Ureter (tissue), 1 donor: ENCODE results near the gene STRN. TPM values are rescaled to one million over a fixed set of nuclear protein-coding genes. Genes with fewer than 3 reads are reported as not detected.
"Not testable (repeated sequence)": the region's sequence is repeated elsewhere in the genome, so short reads cannot be mapped to it uniquely, and the experiment has no call there.

Experiments used
- DNase-seq: peaks from one replicate; pipeline ENCODE4 v3.0.0-alpha.2; 2020; ENCODE audit warnings: low spot score
- total RNA-seq: library from RNA; stranded (reverse); gene quantifications from one replicate; pipeline ENCODE4 v1.2.4, GENCODE V29; 2023
- donor health status: DM: yes; HTN: yes; CAD: no.

The STRN gene, protein sequence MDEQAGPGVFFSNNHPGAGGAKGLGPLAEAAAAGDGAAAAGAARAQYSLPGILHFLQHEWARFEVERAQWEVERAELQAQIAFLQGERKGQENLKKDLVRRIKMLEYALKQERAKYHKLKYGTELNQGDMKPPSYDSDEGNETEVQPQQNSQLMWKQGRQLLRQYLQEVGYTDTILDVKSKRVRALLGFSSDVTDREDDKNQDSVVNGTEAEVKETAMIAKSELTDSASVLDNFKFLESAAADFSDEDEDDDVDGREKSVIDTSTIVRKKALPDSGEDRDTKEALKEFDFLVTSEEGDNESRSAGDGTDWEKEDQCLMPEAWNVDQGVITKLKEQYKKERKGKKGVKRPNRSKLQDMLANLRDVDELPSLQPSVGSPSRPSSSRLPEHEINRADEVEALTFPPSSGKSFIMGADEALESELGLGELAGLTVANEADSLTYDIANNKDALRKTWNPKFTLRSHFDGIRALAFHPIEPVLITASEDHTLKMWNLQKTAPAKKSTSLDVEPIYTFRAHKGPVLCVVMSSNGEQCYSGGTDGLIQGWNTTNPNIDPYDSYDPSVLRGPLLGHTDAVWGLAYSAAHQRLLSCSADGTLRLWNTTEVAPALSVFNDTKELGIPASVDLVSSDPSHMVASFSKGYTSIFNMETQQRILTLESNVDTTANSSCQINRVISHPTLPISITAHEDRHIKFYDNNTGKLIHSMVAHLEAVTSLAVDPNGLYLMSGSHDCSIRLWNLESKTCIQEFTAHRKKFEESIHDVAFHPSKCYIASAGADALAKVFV
- total RNA-seq = 26.7 TPM

DNA sequence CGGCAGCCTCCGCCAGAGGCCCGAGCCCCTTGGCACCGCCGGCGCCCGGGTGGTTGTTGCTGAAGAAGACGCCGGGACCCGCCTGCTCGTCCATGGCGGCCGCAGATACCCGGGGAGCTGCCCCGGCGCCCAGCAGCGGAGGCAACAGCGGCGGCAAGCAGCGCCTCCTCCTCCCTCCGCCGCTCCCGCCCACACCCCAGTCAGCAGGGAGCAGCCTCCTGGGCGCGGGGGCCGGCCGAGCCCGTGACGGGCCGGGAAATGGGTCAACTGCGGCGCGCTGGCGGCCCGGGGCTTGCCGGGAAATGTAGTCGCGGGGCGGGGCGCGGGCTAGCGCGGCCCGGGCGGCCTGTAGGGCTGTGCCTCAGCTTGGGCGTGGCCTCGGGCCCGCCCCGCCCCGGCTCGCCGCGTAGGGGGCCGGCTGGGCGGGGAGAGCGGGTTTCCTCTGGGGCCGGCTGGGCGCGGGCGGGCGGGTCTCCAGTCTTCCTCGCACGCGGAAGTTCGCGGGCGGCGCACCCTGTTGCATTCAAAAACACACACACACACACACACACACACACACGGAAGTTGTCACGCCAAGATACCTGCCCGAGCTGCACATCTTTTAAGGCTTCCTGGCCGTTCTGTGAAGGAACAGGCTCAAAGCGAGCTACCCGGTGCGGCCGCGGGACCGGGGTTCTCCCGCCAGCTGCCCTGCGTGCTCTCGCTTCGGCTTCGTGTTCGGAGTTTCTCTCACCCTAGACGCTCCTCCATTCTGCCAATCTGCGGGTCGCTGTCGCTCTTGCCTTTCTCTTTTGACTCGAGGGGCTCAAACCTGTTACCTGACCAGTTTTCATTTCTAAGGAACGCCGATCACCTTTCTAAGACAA, at the start of gene STRN:
STRN (minus strand) TSS at position 167 of the 866 bp plus-strand sequence; CDS start at position 94, 73 bp downstream.
- peak; percentile 97 for DNase-seq

- no peak for DNase-seq
Observed at GRCh38 chr2:37013315-37013641, 46.9 kb upstream of the STRN start.

- no peak for DNase-seq
Observed at GRCh38 chr2:37011130-37011529, 44.8 kb upstream of the STRN start.

DNA sequence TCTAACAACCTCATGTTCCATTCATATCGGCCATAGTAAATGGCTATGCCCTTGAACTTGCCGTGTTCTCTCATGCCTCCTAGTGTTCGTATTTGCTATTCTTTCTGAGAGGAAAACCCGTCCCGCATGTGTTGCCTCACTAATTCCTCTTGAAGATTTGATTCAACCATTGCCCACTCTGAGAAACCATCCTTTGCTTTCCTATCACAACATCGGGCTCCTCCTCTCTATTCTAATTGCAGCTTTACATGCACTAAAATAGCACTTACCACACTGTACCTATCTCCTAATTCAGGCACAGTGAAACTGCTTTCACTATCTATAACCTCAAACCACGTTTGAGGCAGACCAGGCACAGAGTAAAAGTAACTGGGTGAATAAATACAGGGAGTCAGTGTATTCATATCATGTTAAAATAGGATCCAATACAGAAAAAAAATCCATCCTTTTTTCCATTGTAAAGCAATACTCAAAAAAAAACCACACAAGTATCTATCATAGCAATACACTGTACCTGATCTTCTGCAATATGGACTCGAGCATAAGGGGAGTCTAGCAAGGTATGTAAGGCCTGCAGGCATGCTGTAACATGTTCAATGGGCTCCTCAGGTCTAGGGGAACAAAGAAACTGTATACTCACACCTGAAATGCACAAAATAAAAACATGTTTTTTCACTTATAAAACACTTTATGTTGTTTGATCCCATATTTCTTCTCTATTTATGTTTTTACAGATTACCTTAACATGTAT, 39.0 kb upstream of the STRN start:
- no peak for DNase-seq

GRCh38 chr2:37000988-37001556, 34.7 kb upstream of the STRN start:
- no peak for DNase-seq

DNA sequence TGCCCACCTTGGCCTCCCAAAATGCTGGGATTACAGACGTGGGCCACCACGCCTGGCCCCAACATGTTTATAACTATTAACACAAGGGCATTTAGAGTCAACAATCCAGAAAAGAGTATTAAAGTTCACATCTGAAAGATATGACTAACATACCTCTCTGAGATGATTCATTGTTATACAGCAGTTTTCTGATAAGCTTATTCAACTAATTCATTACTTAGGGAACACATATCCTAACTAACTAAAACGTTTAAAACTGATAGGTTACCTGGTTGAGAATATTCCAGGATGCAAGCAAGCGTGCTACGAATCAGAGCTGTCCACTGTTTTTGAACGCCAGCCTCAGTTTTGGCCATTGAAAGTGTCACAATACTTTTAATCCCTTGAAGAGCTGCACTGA, 34.0 kb upstream of the STRN start:
- DNase-seq = no peak

GRCh38 chr2:36999416-36999815, 33.1 kb upstream of the STRN start:
- DNase-seq = not testable (repeated sequence)

- DNase-seq = no peak
Observed at GRCh38 chr2:36993841-36994620, 27.7 kb upstream of the STRN start.

DNA sequence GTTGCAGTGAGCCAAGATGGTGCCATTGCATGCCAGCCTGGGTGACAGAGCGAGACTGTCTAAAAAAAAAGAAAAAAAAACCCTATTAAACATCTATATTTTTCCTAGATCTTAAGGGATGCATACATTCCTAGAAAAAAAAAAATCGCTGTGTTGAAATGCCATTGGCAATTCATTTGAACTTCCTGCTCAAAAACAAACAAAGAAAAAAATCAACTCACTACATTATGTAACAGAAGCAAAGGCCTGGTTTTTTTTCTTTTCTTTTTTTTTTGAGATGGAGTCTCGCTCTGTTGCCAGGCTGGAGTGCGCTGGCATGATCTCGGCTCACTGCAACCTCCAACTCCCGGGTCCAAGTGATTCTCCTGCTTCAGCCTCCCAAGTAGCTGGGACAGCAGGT, 21.7 kb upstream of the STRN start:
- no peak for DNase-seq

- DNase-seq = no peak
Observed at GRCh38 chr2:36982467-36982866, 16.1 kb upstream of the STRN start.

- no peak for DNase-seq
Observed at GRCh38 chr2:36981911-36982310, 15.6 kb upstream of the STRN start.

- DNase-seq = not testable (repeated sequence)
Observed at GRCh38 chr2:36979007-36979406, 12.7 kb upstream of the STRN start.

DNA sequence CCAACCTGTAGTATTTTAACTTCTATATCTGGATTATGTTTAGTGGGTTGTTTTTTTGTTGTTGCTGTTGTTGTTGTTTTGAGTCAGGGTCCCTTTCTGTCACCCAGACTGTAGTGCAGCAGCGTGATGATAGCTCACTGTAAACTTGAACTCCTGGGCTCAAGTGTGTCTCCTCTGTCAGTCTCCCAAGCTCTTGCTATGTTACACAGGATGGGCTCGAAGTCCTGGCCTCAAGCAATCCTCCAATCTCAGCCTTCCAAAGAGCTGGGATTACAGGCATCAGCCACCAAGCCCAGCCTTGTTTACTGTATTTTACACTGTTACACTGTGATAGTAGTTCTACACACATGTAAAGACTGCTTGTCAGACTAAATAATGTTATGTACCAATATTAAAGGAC, 9.7 kb upstream of the STRN start:
- no peak for DNase-seq

DNA sequence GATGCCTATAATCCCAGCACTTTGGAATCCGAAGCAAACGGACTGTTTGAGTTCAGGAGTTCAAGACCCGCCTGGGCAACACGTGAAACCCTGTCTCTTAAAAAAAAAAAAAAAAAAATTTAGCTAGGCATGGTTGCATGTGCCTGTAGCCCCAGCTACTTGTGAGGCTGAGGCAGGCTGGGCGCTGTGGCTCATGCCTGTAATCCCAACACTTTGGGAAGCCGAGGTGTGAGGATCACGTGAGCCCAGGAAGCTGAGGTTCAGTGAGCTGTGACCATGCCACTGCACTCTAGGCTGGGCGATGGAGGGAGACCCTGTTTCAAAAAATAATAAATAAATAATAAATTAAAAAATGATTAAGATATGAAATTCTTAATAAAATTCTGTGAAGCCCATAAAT, 9.0 kb upstream of the STRN start:
- no peak for DNase-seq

- DNase-seq = no peak
Observed at GRCh38 chr2:36973320-36973719, 7.0 kb upstream of the STRN start.

GRCh38 chr2:36971990-36972389, 5.7 kb upstream of the STRN start:
- DNase-seq = no peak

DNA sequence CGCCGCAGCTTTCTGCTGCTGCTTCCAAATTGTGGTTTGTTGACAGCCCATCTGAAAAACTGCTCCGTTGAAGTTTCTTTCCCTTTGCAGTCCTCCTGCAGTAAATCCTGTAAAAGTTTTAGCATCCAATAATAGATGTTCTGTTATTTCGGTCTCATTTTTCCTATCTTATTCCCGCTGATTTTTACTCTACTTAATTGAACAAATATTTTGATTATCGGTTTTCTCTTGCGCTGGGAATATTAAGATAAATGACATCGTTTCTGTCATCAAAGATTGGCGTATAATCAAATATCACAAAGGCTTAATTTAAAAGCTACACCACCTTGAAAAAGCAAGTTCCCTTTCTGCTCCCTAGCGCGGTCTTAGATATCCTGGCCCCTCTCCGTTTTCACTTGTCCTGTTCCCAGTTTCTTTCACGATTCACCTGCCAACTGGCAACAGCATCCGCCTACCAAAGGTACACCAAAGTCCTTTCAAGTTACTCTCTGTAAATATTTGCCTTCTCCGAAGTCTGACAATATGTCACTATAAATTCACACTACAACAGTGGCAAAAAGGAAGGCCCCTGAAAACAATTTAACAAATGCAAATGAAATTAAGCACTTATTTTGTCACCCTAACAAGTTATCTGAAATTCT, 1.0 kb upstream of the STRN start:
- no peak for DNase-seq

DNA sequence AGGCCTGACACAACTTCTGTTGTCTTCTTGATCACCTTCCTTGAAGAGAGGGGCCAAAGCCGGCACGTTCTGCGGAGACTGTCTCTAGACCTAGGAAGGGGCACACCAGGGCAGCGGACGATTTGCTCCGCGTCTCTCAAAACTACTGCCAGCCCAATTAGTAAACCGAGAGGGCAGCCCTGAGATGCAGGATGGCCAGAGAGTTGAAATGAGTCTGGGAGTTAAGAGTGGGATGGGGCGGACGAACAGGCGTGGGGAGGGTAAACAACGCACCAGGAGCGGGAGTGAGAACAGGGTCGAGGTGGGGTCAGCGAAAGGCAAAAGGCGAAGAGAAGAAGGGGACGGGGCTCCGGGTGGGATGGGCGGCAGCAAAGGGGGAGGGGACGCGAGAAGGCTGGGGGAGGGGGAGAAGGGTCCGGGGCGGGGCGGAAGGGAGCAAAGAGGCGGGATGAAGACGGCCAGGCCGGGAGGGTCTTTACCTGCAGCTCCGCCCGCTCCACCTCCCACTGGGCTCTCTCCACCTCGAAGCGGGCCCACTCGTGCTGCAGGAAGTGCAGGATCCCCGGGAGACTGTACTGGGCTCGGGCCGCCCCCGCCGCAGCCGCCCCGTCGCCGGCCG, 476 bp downstream of the STRN start:
- DNase-seq = peak; percentile 66

DNA sequence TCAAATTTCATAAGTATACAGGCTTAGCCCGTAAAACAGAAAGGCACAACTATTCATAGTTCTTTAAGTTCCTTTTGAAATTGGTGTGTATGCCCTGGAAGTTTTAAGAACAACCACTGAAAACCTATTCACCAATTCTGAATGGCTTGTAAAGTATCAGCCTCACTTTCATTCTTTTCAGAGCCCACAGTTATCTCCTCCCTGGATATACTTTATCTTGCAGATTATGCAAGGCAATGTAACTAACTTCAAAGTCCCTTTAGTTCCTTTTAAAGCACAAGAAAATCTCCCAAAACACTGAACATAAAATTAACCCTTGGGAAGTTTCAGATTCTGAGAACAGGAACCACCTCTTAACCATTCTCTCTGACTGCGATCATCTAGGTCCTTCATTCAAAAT, 1.1 kb downstream of the STRN start:
- DNase-seq = no peak
